DMS53 (cell line): ENCODE data around the gene UBAC1.
"Not testable (repeated sequence)": the region's sequence is repeated elsewhere in the genome, so short reads cannot be mapped to it uniquely, and the experiment has no call there.

Experiments
- DNase-seq: peaks from one replicate; lab custom pipeline; 2025; lab: John Stamatoyannopoulos, UW

UBAC1 gene

GRCh38 chr9:135920973-135921585 is 40.1 kb downstream of the UBAC1 start:
- no peak for DNase-seq

DNA sequence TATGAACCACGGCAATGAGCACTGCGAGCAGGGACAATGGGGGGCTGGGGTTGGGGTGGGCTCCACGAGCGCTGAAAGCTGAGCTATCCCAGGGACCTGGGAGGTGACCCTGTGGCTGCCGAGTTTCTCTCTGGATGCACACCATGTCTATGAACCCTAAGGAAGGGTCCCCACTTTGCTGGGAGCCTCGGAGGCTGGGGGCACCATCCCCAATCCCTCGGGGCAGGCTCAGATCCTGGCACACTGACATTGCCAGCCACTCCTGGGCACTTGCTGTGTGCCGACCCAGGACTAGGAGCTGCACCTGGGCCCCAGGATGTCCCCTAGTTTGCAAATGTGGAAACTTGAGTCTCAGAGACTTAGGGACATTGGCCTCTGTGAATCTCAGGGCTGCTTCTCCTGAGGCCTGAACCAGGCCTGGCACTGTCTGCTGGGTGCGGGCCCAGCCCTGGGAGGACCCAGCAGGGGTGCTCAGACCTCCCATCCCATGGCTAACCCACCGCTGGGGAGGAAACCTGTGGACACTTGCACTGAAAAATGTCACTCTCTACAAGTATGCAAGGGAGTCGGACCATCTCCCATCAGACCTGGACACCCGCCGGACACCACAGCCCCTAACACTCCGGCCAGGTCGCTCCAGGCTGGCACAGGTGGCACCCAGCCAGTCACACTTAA is 40.8 kb downstream of the UBAC1 start:
- DNase-seq, result no peak

DNA sequence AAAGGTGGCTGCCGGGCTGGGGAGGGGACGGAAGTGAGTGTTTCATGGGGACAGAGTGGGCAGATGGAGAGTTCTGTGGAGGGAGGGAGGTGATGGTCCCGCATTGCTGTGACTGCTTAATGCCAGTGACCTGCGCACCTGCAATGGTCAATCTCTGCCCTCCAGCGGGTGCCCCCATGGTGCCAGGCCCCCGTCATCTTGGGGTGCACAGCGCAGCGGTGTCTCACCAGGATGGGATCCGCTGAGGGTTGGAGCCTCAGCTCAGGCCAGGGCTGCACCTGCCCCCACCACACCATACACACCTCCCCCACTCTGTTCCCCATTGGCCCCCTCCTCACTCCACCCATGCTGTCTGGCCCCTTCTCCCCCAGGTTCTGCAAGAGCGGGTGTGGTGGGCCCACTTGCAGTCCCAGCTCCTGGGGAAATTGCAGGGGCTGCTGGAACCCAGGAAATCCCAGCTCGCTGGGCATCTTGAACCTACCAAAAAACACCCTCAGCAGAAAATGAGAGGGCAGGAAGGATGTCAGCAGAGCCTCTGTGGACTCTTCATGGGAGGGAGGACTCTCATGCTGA is 41.8 kb downstream of the UBAC1 start:
- no peak for DNase-seq

DNA sequence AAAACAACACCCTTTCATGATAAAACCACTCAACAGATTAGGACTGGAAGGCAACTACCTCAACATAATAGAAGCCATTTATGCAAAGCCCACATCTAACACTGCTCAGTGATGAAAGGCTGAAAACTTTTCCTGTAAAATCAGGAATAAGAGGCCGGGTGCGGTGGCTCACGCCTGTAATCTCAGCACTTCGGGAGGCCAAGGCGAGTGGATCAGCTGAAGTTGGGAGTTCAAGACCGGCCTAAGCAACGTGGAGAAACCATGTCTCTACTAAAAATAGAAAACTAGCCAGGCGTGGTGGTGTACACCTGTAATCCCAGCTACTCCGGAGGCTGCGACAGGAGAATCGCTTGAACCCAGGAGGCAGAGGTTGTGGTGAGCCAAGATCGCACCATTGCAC is 44.9 kb downstream of the UBAC1 start:
- DNase-seq, result not testable (repeated sequence)

DNA sequence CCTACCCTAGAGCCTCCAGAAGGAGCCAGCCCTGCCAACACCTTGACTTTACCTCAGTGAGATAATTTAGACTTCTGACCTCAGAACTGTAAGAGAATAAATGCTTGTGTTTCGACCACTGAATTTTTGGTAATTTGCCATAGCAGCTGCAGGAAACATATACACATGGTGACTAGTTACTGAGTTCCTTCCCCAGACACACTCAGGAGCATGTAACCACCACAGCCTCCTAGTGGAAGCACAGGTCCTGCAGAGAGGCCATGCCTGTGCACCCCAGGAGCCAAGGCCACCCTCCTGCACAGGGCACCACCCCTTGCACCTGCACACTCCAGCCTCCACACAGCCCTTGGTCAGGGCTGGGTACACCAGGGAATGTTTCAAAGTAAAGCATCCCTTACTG is 46.3 kb downstream of the UBAC1 start:
- no peak for DNase-seq

- not testable (repeated sequence) for DNase-seq
Measured at GRCh38 chr9:135911233-135911632, 49.9 kb downstream of the UBAC1 start.

- no peak for DNase-seq
Measured at GRCh38 chr9:135910757-135911156, 50.4 kb downstream of the UBAC1 start.

- DNase-seq, result no peak
Measured at GRCh38 chr9:135910216-135910615, 51.0 kb downstream of the UBAC1 start.

- no peak for DNase-seq
Measured at GRCh38 chr9:135909371-135909770, 51.8 kb downstream of the UBAC1 start.

DNA sequence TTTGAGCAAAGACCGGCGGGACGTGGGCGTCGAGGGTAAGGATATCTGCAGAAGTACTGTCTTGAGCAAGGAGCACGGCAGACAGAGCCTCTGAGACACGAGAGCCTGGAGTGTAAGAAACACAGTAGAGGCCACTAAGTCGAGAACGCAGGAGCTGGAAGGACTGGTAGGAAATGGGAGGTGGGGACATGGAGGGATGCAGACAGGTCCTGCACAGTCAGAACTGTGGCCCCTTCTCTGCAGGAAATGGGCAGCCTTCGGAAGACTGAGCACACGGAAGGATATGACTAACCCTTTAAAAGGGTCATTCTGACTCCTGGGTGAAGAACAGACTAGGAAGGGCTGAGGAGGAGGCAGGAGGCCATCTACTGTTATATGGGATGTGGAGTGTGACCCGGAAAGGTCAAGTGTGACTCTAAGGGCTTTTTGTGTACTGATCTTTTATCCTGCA is 52.4 kb downstream of the UBAC1 start:
- DNase-seq, result peak; percentile 53

DNA sequence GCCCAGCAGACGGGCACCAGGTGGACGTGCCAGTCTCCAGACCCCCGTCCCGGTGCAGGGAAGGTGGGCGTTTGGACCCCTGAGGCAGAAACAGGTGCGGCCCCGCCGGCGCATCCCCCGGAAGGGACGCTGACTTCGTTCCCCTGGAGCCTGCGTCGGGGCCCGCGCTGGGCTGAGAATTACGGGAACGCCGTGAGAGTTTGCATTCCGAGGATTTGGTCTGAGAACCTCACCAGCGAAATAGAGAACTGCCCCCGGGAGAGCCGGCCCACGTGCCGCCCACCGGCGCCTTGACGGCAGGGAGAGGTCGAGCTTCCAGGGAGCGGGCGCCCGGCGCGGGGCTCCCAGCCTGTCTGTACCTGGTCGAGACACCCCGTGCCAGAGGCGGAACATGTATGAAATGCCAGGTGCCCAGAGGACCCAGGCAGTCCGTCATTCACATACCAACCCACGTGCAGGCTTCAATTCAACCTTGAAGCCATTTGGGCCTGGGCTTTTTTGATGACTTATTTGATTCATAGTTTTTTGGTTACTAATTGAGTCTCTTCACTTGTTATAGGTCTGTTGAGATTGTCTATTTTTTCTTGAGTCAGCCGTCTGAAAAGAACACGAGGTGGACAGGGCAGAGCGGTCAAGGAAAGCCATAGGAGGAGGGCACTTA is 53.0 kb downstream of the UBAC1 start:
- peak; percentile 72 for DNase-seq

DNA sequence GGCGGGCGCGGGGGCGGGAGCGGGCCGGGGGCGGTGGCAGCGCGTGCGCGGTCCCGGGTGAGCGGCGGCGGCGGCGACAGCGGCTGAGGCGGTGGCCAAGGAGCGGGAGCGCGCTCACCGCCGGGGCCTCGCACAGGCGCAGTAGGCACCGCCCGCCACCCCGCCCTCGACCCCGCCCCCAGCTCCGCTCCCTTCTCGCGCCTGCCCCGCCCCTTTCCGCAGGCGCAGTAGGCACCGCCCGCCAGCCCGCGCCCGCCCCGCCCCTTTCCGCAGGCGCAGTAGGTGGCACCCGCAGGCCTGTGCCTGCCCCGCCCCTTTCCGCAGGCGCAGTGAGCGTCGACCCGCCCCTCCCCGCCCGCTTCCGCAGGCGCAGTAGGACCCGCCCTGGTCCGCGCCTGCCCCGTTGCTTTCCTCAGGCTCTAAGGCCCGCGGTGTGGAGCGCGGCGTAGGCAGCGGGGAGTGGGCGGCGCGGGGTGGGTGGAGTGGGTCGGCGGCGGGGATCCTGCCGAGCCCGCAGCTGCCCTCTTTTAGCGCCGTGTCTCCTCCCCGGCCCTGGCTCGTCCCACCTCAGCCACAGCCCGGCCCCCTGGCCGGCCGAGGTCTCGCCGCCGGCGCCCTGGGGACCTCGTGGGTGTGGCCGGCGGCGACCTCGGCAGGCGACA is 53.6 kb downstream of the UBAC1 start, which contains the start of gene CAMSAP1:
TSS of gene CAMSAP1 (minus strand) at position 116 of the 662 bp plus-strand sequence. CDS start 387 bp downstream, outside the sequence.
- peak; percentile 97 for DNase-seq

DNA sequence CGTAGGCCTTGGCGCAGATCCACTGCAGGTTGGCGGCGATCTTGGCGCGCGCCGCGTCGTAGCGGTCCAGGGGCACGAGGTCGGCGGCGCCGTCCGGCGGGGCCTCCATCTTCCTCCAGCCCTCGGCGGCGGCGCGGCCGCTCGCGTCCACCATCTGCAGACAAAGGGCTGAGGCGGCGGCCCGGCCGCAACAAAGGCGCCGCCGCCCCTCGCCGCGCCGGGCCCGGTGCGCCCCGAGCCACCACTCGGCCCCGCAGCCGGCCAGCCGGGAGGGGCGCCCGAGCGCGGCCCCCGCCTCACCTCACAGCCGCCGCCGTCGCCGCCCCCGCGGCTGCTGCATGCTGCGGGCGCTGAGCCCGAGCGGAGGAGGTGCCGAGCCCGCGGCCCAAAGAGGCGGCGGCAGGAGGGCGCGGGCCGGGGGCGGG is 54.2 kb downstream of the UBAC1 start:
- DNase-seq, result peak; percentile 79

GRCh38 chr9:135906291-135907005 is 54.7 kb downstream of the UBAC1 start:
- peak; percentile 71 for DNase-seq

DNA sequence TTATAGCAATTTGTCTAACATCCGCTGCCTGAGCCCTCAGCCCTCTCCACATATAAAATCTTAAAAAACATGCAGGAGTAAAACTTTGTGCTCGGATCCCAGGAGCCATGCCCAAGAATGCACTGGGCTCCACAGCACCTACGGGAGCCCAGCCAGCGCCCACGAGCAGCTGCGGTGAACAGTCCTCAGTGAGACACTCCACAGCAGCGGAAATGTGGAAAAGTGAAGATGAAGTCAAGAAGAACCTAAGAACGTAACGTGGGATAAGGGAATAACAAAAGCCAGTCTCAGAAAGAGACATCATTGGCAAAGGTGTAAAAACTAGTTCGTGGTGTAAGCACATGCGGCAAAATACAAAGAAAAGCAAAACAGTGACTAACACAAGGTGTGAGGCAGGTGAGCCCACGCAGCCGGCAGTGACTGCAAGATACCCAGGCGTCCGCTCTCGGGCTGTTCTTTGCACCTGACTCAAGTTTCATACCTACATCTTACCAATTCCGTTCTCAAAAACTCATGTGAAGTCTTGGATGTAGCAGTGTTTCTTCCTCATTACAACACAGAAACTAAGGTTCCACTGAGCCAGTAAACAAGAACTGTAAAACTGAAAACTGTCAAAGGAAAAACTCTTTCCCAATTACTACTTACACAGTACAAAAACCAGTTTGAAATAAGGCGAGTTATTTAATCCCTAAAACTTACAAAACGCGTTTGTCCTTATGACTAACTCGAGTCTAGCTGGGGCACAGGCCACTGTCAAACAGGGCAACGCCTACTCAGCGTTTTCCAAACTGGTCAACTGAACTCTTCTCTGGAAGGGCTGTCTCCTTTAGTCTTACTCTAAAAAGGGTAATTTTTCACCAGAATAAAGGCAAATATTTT is 55.6 kb downstream of the UBAC1 start:
- peak; percentile 50 for DNase-seq

GRCh38 chr9:135903786-135904520 is 57.2 kb downstream of the UBAC1 start:
- DNase-seq, result no peak

GRCh38 chr9:135903358-135903656 is 57.9 kb downstream of the UBAC1 start:
- no peak for DNase-seq

DNA sequence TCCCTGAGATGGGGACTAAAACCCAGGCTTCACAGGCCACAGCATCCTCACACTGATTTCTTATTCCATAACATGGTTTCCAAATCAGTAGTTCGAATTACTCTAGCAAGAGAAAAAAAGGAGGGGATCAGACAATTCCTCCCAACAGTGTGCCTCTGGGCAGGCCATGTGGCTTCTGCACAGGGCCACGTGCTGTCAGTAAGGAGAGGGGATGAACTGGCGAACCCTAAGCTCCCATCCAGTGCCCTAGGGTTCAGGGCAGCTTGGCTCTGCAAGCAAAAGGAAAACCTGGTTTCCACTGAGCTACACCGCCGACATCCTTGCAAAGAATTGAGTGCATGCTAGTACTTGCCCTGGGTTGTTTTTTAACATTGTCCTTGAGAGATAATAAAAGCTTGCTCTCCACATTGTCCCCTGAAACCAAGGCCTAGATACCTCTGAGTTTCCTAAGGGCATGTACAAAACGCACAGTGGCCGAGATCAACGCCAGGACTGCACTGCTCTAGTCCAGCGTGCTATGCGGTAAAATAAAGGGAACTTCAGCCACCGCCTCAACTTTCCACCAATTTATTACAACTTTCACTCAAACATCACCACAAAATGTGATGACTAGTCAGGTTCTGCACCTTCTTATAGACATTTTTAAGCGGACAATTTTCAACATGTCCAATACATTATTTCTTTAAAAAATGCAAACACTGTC is 58.4 kb downstream of the UBAC1 start:
- no peak for DNase-seq

GRCh38 chr9:135901826-135902225 is 59.3 kb downstream of the UBAC1 start:
- DNase-seq, result no peak
